NCI-H1930 (cell line): Measurements from ENCODE around the gene NFIA.
"Not testable (repeated sequence)": the region's sequence is repeated elsewhere in the genome, so short reads cannot be mapped to it uniquely, and the experiment has no call there.

ENCODE experiments used
- DNase-seq, 2 experiments: peaks; one replicate each; lab custom pipeline; 2025; lab: John Stamatoyannopoulos, UW

The NFIA gene

GRCh38 chr1:61271412-61271789 lies 189.0 kb downstream of the NFIA start:
- DNase-seq = no peak

GRCh38 chr1:61273167-61273705 lies 190.9 kb downstream of the NFIA start:
- DNase-seq = no peak

DNA sequence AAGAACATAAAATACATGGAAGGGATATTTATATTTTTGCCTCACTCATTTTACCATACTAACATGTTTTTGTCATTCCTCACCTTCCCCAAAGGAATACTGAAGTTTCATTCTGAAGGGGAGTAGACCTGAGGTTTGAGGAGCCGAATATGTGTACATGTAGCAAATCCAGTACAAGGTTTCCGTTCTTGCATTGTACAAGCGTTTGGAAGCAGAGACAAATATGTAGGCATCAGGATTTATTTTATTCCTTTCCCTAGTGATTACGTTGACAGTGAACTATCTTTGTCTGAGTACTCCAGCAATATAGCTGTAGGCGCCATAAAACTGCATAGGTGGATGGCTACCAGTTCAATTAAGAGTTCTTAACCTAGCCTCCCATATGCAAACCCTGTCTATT lies 191.5 kb downstream of the NFIA start:
- DNase-seq = no peak

DNA sequence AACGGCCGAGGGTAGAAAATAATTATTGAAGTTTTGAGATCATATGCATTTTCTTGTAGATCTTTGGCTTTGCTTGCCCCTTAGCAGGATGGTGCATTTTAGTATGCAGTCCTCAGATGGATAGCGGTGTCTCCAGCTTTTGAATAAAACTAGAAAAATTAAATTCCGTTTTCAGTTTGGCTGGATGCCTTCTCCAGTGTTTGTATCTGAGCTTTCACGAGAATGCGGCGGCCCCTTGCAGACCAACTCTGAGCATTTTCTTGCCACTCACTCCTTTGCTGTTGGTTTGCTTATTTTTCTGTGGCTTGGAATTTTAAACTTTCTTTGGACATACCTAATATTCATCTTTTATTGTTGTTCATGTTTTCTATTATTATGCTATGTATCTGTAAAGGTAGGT lies 192.6 kb downstream of the NFIA start:
- DNase-seq = no peak

DNA sequence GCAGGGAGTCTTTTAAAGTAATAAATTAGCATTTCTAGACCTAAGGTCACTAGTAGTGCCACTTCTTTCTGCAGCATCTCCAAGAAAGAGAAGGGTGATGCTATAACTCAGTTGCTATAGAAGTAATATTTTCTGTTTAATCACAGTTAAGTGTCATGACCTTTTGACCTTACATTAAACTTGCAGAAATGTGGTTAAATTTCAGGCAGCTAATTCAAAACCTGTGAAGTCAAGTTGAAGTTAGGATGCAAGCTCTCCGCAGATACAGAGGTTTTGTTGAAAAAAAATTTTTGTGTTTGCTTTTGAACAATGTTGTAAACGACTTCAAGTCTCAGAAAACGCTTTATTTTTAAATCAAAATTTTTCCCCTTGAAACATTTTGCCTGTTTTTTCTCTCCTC lies 193.9 kb downstream of the NFIA start:
- DNase-seq = no peak

DNA sequence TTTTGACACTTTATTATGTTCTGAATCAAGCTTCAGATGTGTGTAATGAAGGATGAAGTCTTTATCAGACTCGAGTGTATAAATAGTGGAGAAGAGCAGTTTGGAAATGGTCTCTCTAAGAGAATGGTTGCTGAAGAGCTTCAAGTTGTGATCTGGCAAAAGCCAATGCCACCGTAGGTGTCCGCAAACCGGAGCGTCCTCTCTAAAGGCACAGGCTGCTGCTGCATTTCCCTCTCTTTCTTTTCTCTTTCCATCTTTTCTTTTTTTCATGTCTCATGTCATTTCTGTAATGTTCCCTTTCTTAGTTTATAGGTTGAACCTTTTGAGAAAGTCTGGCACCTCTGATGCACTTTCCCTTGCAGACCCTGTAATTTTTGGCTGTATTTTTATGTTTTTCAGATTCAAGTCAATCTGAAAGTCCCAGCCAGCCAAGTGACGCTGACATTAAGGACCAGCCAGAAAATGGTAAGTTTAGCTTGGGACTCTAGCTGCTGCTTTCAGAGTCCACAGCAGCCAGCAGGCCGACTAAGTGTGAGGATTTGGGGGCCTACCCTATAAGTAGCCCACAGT lies 194.8 kb downstream of the NFIA start:
- no peak for DNase-seq

DNA sequence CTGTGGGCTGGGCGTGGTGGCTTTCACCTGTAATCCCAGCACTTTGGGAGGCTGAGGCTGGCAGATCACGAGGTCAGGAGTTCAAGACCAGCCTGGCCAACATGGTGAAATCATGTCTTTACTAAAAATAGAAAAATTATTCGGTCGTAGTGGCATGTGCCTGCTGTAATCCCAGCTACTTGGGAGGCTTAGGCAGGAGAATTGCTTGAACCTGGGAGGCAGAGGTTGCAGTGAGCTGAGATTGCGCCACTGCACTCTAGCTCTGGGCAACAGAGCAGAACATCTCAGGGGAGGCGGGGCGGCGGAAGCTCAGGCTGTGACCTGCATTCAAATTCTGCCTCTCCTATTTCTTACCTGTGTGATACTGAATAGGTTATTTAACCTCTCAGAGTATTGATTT lies 196.1 kb downstream of the NFIA start:
- DNase-seq = not testable (repeated sequence)

GRCh38 chr1:61278966-61279365 lies 196.6 kb downstream of the NFIA start:
- no peak for DNase-seq

DNA sequence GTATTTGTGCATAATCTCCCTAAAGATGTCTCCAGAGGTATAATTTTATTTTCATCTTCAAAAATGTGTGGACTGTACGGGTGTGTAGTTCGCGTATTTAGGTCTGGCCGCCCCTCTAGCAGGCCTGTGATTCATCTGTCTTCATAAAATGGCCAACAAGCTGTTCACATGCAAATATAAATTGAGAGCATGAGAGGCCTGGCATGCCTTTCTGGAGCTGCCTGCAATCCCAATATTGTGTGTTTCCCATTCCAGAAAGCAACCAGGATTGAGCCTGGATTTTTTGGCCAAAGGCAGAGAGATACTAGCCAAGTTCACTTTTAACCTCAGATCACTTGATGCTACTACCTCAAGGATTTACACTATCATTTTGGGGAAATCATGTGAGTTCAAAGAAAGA lies 197.2 kb downstream of the NFIA start:
- no peak for DNase-seq

DNA sequence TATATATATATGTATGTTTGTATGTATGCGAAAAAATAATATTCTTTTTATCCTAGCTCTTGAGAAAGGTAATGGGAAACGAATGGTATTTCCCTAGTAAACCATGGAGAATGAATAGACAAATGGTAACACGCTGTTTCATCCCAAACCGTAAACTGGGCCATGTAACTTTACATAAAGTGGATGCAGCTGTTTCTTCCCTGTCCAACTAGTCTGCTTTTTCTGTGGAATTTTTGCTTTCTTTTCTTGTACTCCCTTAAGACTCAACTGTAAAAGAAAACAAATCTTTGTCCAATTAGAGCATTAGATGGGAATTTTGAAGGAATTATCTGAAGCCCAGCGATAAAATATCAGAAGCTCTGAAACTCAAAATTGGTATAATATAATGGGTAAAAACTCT lies 198.1 kb downstream of the NFIA start:
- DNase-seq = no peak

- no peak for DNase-seq
Measured at GRCh38 chr1:61282387-61282786, 200.0 kb downstream of the NFIA start.

DNA sequence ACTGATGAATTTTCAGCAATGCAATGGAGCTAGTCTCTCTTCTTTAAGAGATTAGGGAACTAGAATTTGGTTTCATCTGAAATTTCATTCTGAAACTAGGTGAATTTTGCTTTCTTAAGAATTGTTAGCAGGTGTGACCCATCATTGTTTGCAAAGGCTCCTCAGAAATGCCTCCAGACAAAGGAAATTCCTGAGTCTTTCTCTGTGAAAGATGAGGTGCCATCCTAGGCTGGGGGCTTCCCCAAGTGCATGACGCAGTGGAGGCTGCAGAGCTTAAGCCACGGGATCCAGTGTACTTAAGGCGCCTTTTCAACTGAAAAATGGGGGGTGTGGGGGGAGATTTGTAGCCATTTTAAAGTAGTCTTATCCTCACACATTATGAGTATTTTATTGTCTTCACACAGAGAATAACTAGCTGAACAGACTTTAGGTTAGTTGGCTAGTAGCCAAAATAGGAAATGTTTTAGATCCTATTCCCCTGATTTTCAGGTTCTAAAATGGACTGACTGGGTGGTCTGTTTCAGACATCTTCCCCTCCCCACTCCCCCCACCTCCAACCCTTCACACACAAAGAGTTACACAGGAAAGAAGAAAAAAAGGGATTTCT lies 202.0 kb downstream of the NFIA start:
- DNase-seq = no peak

DNA sequence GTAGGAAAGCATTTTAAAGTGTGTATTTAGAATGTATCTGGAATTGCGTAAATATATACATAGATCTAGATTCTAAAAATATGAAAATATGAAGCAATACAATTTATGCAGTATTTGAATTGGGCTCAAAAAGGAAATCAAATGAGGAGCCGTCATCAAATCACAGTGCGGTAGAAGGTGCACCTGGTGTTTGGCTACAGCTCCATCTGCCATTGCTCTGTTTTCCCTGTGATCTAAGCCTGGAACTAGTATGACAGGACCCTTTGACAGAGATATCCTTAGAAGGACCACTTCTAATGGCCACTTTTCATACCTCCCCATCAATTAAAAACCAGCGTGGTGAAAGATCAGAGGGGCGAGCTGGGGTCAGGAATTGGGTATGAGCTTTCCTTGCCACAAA lies 202.6 kb downstream of the NFIA start:
- DNase-seq = no peak

DNA sequence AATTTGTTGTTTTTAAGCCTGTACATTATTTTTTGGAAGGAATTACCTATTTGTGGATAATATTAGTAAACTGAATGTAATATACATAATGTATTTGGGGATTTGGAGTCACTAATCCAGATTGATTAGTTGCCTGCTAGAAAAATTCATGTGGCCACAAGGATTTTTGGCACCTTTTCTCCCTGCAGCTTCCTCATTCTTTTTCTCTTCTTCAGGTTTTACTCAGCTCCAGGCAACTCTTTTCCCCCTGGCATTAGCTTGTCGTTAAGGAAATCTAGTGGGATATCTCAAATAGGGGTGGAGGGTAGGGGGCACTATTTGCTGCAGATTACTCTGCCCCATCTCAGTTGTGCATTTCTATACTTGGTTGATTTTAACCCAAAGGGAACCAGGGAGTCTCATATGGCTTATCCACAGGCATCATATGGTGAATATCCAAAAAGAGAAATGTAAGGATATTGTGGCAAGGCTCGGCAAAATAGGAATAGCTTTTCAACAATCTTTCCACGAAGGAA lies 203.1 kb downstream of the NFIA start:
- no peak for DNase-seq

- no peak for DNase-seq
Measured at GRCh38 chr1:61287014-61287413, 204.7 kb downstream of the NFIA start.

DNA sequence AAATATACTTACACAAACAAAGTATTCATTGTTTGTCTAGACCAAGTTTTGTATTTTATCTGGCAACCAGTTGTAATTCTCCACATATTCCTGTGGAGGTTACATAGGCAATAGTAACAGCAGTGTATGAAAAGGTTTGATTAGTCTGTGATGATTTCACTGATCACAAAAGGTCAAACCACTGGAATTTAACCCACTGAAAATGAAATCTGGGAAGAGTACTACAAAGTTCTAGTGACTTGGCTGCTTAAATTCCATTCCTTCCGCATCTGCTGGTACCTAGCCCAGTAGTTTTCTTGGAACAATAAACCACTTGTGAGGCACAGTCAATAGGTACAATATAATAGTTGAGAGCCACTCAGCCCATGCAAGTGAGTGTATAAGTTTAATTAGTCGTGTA lies 205.4 kb downstream of the NFIA start:
- no peak for DNase-seq

DNA sequence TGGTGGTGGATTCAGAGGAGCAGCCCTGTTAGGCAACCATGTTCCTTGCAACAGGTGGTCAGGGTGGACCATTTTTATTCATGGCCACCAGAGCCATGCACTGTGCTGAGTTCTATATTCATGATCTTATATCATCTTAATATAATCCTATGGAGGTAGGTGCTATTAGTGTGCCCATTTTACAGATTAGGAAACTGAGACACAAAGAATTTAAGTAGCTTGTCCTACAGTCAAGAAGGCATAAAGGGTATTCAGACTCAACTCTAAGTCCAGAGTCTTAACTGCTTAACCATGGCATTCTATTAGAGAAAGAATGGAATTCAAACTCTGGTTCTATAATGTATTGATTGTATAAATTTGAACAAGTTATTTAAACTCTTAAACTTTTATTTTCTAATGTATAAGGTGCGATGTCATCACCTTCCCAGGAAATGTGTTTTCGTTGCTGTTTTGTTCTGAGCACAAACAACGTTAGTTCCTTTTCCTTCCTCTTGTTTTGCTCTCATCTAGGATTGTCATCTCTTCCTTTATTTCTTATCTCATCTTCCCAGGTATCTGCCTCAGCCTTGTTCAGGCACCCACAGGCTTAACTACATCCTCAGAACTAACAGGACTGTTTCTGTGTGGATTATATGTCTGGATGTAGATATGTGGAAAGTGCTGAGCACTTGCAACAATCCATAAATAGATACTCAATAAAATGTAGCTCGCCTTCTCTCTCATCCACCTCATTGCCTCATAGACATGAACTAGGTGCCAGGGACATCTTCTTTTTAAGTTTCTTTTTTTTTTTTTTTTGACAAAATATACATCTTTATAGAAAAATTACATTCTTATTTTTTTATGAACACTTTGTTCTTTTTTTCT lies 207.1 kb downstream of the NFIA start:
- no peak for DNase-seq

DNA sequence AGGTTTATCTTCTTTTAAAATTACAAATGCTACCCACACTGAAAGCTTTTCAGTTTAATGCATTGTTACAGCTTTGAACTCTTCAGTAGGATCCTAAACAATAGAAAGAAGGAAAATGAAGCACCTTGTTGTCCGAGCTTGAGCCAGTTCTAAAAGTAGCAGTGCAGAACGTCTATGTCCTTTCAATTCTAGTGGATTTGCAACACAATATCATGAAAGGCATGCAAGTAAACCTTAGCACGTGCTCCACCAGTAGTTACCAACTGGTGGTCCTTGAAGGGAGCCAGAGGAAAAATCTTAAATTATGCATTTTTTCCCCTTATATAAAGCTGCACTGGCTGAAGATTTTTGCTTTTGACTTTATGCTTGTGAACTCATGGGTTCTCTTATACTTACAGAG lies 208.2 kb downstream of the NFIA start:
- no peak for DNase-seq

DNA sequence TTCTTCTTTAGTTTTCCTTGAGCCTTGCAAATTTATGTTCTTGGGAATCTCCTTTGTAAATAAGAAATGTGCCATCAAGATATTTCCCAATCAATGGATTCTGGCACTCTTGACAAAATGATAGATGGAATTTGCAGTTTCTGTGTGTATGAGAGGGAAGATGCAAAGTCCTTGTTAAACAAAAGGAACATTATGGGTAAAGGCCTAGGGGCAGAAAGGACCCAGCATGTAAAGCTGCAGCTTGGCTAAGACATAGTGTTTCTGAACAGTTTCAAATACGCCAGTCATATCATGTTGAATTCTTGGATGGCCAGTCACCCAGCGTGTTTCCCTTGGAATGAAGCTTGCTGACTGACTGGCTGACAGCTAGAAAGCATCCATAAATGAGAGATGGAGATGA lies 210.8 kb downstream of the NFIA start:
- DNase-seq = no peak

DNA sequence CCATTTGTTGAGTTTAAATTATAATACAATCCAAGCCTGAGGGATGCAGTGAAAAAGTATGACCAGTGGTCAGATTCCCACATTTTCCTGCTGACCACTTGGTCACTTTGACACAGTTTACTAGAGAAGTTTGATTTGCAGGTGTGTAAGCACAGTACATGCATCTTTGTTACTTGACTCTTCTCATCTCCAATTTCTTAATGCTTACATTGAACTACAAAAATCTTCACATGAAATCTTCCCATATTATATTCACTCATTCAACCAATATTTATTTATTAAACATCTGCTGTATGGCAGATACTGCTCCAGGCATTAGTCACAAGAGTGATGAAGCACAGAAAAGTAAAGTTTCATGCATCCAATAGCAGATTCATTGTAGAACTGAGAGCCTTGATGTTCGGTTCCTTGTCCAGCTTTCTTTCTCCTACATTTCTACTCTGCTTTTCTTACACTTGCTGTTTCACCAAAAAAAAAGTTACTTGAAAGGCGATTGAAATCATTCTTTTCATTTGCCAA lies 211.7 kb downstream of the NFIA start:
- no peak for DNase-seq

GRCh38 chr1:61294930-61295329 lies 212.6 kb downstream of the NFIA start:
- DNase-seq = no peak

DNA sequence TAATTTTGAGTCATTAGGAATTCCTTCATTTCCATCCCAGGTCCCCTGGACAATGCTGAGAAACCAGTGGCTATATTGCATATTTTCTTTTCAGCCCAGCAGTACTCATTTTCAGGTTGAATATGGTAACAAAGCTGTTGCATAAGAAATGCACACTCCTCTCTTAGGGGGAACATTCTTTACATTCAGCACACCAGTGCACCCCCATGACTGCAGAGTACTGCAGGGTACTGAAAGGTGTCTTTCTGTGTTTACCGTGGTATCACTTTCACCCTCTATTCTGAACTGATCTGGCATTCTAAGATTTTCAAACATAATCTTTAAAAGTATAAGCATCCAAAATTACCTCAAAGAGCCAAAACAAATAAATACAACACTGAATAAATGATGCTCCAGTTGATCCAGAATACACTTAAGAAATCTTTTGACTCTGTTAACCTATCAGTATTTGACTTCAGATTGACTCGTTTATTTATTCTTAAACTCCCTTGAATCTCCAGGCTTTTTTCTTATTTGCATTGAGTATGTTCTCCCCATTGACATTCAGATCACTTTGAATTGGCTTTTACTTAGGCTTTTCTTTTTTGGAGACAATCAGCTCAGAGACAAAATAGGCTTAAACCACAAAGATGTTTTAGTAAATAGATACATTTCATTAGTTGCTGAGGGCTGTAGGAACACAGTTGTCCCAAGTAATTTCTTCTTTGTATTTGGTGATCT lies 213.6 kb downstream of the NFIA start:
- no peak for DNase-seq
